MM.1S (cell line): ENCODE data around the gene TNRC6A.

Experiments
- CTCF ChIP-seq: fragments of 300-600 bp; sonication (generic); IDR thresholded peaks from 2 replicates; pipeline ENCODE4 v1.5.1; 2016; ENCODE audit warnings: antibody characterized with exemption, low read length, mixed read lengths
- EZH2 ChIP-seq: fragments of 300-600 bp; sonication (generic); optimal IDR thresholded peaks from 2 replicates; pipeline ENCODE3; 2017; ENCODE audit warnings: low read depth, mild to moderate bottlenecking, antibody characterized with exemption, low read length, mixed read lengths
- EZH2phosphoT487 ChIP-seq: fragments of 300-600 bp; sonication (generic); IDR thresholded peaks from 2 replicates; pipeline ENCODE4 v1.6.1; 2018; ENCODE audit warnings: antibody characterized with exemption, low read length

GRCh38 chr16:24807301-24807700 is 77.8 kb downstream of the TNRC6A start:
- TF ChIP-seq CTCF, result no peak
- no peak for TF ChIP-seq EZH2phosphoT487
- TF ChIP-seq EZH2, result no peak
